Measurements from ENCODE around the gene STX18. TPM values are rescaled to one million over a fixed set of nuclear protein-coding genes. Genes with fewer than 3 reads are reported as not detected.

The STX18 gene
- total and polyA plus RNA-seq, 4 donors: 10.2 to 17.1 (median 12.4) TPM

DNA sequence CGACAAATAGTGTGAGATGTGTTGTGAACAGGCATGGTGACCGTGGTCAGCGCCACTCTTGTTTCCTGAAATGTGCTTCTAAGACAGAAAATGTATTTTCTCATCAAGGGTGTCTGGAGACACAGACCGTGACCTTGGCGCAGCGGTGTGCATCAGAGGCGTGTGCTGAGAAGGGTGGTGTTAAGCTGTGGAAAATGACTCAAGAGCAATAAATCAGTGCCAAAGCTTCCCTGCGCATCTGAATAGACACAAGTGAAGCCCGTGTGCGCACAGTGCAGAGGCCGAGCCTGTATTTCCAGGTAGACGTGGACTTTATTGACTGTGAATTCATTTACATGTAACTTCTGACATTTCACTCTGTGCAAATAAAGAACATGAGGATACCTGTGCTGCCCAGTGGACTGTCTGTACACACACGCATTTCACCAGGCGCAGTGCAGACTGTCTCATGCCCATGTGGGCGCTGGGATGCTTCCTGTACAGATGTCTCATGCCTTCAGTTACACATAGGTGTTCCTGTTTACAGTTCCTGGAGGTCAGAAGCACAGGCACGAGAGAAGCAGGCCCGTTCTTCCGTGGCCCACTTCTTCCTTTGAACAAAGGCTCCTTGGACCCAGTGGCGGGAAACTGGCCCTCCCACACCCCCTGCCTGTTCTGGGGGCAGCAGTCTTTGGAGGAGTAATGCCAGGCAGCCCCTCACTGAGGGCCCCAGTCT is 123.0 kb downstream of the STX18 start:
- 91% methylated on average over 19 of the region's 19 CpGs for WGBS
- H3K9ac ChIP-seq (ENCODE audit: low read depth in 1 of 2, low read length in 2 of 2): no peak overlapping the region
- no peak for DNase-seq (ENCODE audit: low spot score)
- TF ChIP-seq EGR1 (IDR thresholded peaks at IDR 0.05; ENCODE audit: low read depth in 2 of 2) (no peak), FOXA1 (IDR thresholded peaks at IDR 0.05) (no peak), FOXA2 (IDR thresholded peaks at IDR 0.05) (no peak), JUND (IDR thresholded peaks at IDR 0.05) (no peak), RAD21 (IDR thresholded peaks at IDR 0.05) (no peak), YY1 (IDR thresholded peaks at IDR 0.05) (no peak), TAF1 (conservative IDR thresholded peaks at IDR 0.05) (no peak), HNF4G (IDR thresholded peaks at IDR 0.05) (no peak), HNF4A (conservative IDR thresholded peaks at IDR 0.05) (no peak), SP1 (IDR thresholded peaks at IDR 0.05) (no peak), NR2F2 (IDR thresholded peaks at IDR 0.05) (no peak)
- TF ChIP-seq, protein P1, sequence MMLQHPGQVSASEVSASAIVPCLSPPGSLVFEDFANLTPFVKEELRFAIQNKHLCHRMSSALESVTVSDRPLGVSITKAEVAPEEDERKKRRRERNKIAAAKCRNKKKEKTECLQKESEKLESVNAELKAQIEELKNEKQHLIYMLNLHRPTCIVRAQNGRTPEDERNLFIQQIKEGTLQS (IDR thresholded peaks at IDR 0.05): no peak
- TF ChIP-seq, protein P2, sequence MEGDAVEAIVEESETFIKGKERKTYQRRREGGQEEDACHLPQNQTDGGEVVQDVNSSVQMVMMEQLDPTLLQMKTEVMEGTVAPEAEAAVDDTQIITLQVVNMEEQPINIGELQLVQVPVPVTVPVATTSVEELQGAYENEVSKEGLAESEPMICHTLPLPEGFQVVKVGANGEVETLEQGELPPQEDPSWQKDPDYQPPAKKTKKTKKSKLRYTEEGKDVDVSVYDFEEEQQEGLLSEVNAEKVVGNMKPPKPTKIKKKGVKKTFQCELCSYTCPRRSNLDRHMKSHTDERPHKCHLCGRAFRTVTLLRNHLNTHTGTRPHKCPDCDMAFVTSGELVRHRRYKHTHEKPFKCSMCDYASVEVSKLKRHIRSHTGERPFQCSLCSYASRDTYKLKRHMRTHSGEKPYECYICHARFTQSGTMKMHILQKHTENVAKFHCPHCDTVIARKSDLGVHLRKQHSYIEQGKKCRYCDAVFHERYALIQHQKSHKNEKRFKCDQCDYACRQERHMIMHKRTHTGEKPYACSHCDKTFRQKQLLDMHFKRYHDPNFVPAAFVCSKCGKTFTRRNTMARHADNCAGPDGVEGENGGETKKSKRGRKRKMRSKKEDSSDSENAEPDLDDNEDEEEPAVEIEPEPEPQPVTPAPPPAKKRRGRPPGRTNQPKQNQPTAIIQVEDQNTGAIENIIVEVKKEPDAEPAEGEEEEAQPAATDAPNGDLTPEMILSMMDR (IDR thresholded peaks at IDR 0.05; ENCODE audit: low read depth, low read length, missing input control): no peak
- TF ChIP-seq, protein P3, sequence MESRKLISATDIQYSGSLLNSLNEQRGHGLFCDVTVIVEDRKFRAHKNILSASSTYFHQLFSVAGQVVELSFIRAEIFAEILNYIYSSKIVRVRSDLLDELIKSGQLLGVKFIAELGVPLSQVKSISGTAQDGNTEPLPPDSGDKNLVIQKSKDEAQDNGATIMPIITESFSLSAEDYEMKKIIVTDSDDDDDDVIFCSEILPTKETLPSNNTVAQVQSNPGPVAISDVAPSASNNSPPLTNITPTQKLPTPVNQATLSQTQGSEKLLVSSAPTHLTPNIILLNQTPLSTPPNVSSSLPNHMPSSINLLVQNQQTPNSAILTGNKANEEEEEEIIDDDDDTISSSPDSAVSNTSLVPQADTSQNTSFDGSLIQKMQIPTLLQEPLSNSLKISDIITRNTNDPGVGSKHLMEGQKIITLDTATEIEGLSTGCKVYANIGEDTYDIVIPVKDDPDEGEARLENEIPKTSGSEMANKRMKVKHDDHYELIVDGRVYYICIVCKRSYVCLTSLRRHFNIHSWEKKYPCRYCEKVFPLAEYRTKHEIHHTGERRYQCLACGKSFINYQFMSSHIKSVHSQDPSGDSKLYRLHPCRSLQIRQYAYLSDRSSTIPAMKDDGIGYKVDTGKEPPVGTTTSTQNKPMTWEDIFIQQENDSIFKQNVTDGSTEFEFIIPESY (IDR thresholded peaks at IDR 0.05): no peak
- TF ChIP-seq, protein P4, sequence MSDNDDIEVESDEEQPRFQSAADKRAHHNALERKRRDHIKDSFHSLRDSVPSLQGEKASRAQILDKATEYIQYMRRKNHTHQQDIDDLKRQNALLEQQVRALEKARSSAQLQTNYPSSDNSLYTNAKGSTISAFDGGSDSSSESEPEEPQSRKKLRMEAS (IDR thresholded peaks at IDR 0.05): no peak
- TF ChIP-seq, protein P5, sequence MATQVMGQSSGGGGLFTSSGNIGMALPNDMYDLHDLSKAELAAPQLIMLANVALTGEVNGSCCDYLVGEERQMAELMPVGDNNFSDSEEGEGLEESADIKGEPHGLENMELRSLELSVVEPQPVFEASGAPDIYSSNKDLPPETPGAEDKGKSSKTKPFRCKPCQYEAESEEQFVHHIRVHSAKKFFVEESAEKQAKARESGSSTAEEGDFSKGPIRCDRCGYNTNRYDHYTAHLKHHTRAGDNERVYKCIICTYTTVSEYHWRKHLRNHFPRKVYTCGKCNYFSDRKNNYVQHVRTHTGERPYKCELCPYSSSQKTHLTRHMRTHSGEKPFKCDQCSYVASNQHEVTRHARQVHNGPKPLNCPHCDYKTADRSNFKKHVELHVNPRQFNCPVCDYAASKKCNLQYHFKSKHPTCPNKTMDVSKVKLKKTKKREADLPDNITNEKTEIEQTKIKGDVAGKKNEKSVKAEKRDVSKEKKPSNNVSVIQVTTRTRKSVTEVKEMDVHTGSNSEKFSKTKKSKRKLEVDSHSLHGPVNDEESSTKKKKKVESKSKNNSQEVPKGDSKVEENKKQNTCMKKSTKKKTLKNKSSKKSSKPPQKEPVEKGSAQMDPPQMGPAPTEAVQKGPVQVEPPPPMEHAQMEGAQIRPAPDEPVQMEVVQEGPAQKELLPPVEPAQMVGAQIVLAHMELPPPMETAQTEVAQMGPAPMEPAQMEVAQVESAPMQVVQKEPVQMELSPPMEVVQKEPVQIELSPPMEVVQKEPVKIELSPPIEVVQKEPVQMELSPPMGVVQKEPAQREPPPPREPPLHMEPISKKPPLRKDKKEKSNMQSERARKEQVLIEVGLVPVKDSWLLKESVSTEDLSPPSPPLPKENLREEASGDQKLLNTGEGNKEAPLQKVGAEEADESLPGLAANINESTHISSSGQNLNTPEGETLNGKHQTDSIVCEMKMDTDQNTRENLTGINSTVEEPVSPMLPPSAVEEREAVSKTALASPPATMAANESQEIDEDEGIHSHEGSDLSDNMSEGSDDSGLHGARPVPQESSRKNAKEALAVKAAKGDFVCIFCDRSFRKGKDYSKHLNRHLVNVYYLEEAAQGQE (IDR thresholded peaks at IDR 0.05): no peak
- H3K27ac ChIP-seq (ENCODE audit: low read depth in 1 of 2, low read length in 2 of 2): no peak overlapping the region
- H3K27me3 ChIP-seq (ENCODE audit: control insufficient read depth in 4 of 4, insufficient read depth in 4 of 4, low read length in 3 of 4): no peaks in the 10 kb centered on the region
- no peaks in the 10 kb centered on the region for H3K9me3 ChIP-seq (ENCODE audit: control insufficient read depth in 4 of 4, low read length in 3 of 4)
- peaks cover 0 to 5% (median 0%) of the 10 kb centered on the region in 4 donors for H3K4me1 ChIP-seq (ENCODE audit: control insufficient read depth in 4 of 4, insufficient read depth in 4 of 4, low read length in 3 of 4)
- H3K4me3 ChIP-seq (ENCODE audit: low read depth in 1 of 3, low read length in 3 of 3): no peak overlapping the region
- H3K36me3 ChIP-seq (ENCODE audit: control insufficient read depth in 4 of 4, insufficient read depth in 3 of 4, low read depth in 1 of 4, low read length in 3 of 4): peaks cover 7 to 48% (median 21%) of the 10 kb centered on the region in 4 donors

Measured in liver (tissue), 9 donors.